SK-N-SH treated with all-trans-retinoic acid at 6 μM for 48 hours (cell line): ENCODE measurements around the gene THBS3.
A peak's percentile ranks its signal among the peaks of the same experiment; 100 is the strongest.

ENCODE experiments used
- ATAC-seq: fragments of 200-7000 bp; cut with Tn5 transposase; 3 replicates; pipeline ENCODE4 v1.9.1; 2020; ENCODE audit warnings: mild to moderate bottlenecking, moderate library complexity
- ARNTL ChIP-seq: fragments of 450-650 bp; formaldehyde crosslinking; IDR thresholded peaks from 2 replicates; pipeline ENCODE4 v1.5.0; 2020; ENCODE audit warnings: low read depth, mild to moderate bottlenecking, moderate library complexity, borderline replicate concordance
- BACH2 ChIP-seq: fragments of 250-450 bp; sonication (Bioruptor Pico); IDR thresholded peaks from 2 replicates; pipeline ENCODE4 v1.9.0; 2021; ENCODE audit warnings: mild to moderate bottlenecking, borderline replicate concordance
- CSDC2 ChIP-seq: fragments of 250-450 bp; sonication (Bioruptor Pico); IDR thresholded peaks from 2 replicates; pipeline ENCODE4 v1.5.0; 2020; ENCODE audit warnings: mild to moderate bottlenecking, moderate library complexity
- CSRNP3 ChIP-seq: fragments of 250-450 bp; sonication (Bioruptor Pico); IDR thresholded peaks from 2 replicates; pipeline ENCODE4 v1.5.1; 2021; ENCODE audit warnings: mild to moderate bottlenecking, moderate library complexity
- ESRRG ChIP-seq: fragments of 250-450 bp; sonication (Bioruptor Pico); IDR thresholded peaks from 2 replicates; pipeline ENCODE4 v1.6.1; 2021; ENCODE audit warnings: mild to moderate bottlenecking
- GLIS3 ChIP-seq: fragments of 250-450 bp; sonication (Bioruptor Pico); IDR thresholded peaks from 2 replicates; pipeline ENCODE4 v1.5.0; 2020; ENCODE audit warnings: mild to moderate bottlenecking, moderate library complexity
- ISL1 ChIP-seq: fragments of 250-450 bp; sonication (Bioruptor Pico); IDR thresholded peaks from 2 replicates; pipeline ENCODE4 v2.1.2; 2022; ENCODE audit warnings: mild to moderate bottlenecking, moderate library complexity
- OSR1 ChIP-seq: fragments of 250-450 bp; sonication (Bioruptor Pico); IDR thresholded peaks from 2 replicates; pipeline ENCODE4 v1.8.0; 2022; ENCODE audit warnings: moderate library complexity, mild to moderate bottlenecking, inconsistent platforms
- POU6F1 ChIP-seq: fragments of 250-450 bp; sonication (Bioruptor Pico); IDR thresholded peaks from 2 replicates; pipeline ENCODE4 v1.8.0; 2021; ENCODE audit warnings: low read depth, mild to moderate bottlenecking, moderate library complexity, borderline replicate concordance
- PPARA ChIP-seq: fragments of 250-450 bp; sonication (Bioruptor Pico); IDR thresholded peaks from 2 replicates; pipeline ENCODE4 v1.5.0; 2020; ENCODE audit warnings: mild to moderate bottlenecking, borderline replicate concordance
- RARB ChIP-seq: fragments of 250-450 bp; sonication (Bioruptor Pico); IDR thresholded peaks from 2 replicates; pipeline ENCODE4 v1.8.0; 2021; ENCODE audit warnings: mild to moderate bottlenecking, moderate library complexity
- TCF4 ChIP-seq: fragments of 250-450 bp; sonication (Bioruptor Pico); IDR thresholded peaks from 2 replicates; pipeline ENCODE4 v1.8.0; 2021; ENCODE audit warnings: mild to moderate bottlenecking, moderate library complexity, borderline replicate concordance
- TOX ChIP-seq: fragments of 250-450 bp; sonication (Bioruptor Pico); IDR thresholded peaks from 2 replicates; pipeline ENCODE4 v1.8.0; 2021; ENCODE audit warnings: mild to moderate bottlenecking, moderate library complexity, borderline replicate concordance
- ZC3H10 ChIP-seq: fragments of 250-450 bp; sonication (Bioruptor Pico); IDR thresholded peaks from 2 replicates; pipeline ENCODE4 v1.5.1; 2021; ENCODE audit warnings: mild to moderate bottlenecking, moderate library complexity
- ZFP3 ChIP-seq: fragments of 250-450 bp; sonication (Bioruptor Pico); IDR thresholded peaks from 2 replicates; pipeline ENCODE4 v1.5.0; 2020; ENCODE audit warnings: mild to moderate bottlenecking, moderate library complexity
- ZNF565 ChIP-seq: fragments of 450-650 bp; formaldehyde crosslinking; conservative IDR thresholded peaks from 2 replicates; pipeline ENCODE4 v1.5.0; 2020; ENCODE audit warnings: low read depth, mild to moderate bottlenecking, moderate library complexity
- ZNF70 ChIP-seq: fragments of 450-650 bp; formaldehyde crosslinking; IDR thresholded peaks from 2 replicates; pipeline ENCODE4 v1.5.0; 2020; ENCODE audit warnings: mild to moderate bottlenecking, moderate library complexity
- ZNF8 ChIP-seq: fragments of 450-650 bp; formaldehyde crosslinking; IDR thresholded peaks from 2 replicates; pipeline ENCODE4 v1.5.0; 2020; ENCODE audit warnings: mild to moderate bottlenecking, moderate library complexity
- TF ChIP-seq, protein P1 (sequence below): fragments of 250-450 bp; sonication (Bioruptor Pico); IDR thresholded peaks from 2 replicates; pipeline ENCODE4 v1.5.0; 2020; ENCODE audit warnings: mild to moderate bottlenecking, moderate library complexity
- TF ChIP-seq, protein P2 (sequence below): fragments of 250-450 bp; sonication (Bioruptor Pico); IDR thresholded peaks from 2 replicates; pipeline ENCODE4 v1.5.1; 2020; ENCODE audit warnings: low read depth, mild to moderate bottlenecking, moderate library complexity

The THBS3 gene

DNA sequence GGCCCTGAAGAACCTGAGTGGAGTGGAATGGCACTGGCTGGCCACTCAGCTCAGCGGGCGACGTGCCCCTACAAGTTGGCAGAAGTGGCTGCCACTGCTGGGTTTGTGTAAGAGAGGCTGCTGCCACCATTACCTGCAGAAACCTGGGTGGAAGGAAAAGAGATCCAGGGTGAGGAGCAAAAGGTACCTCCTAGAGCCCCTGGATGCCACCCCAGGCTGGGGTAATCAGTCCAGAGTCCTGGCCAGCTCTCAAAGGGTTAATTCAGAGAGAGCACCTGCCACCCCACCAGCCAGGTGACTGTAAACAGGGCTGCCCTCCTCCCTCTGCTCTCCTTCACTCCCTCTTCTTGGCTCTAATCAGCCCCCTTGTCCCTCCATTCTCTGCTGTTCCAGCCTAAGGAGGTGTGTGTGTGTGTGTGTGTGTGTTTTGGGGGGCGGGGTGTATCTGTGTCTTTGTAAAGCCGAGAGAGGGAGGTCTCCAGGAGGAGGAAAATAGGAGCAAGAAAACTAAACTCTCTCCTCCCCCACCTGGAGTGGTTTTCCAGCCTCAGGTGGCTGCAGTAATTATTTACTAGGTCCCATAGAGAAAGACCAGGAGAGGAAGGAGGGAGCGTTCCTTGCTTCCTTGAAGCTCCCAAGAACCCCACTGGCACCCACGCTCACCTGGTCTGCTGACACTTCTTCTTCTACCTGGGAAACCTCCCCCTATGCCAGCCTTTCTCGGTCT lies 21.5 kb downstream of the THBS3 start (continued):
- TF ChIP-seq POU6F1 (CRISPR knock-in tag), result no peak

DNA sequence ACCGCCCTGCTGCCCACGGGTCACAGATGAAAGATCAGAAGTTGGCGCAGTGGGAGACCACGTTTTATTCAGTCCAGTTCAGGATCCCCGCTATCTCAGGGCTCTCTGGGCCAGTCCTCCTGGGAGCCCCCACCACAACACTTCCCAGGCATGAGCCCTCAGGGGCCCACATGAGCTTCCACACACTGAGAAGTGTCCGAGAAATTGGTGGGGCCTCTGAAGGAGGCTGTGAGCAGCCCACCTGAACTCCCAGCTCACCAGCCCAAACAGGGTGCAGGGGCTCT lies 22.0 kb downstream of the THBS3 start:
- no peak for ATAC-seq

GRCh38 chr1:155184835-155185782 lies 22.6 kb downstream of the THBS3 start:
- TF ChIP-seq CSRNP3 (CRISPR knock-in tag) (no peak), ZNF8 (CRISPR knock-in tag) (no peak), POU6F1 (CRISPR knock-in tag) (no peak), OSR1 (CRISPR knock-in tag) (no peak), GLIS3 (no peak), TCF4 (CRISPR knock-in tag) (no peak), PPARA (CRISPR knock-in tag) (no peak), ZC3H10 (no peak), RARB (CRISPR knock-in tag) (no peak), ESRRG (CRISPR knock-in tag) (no peak), TOX (no peak), ARNTL (CRISPR knock-in tag) (no peak), ZFP3 (CRISPR knock-in tag) (no peak), ISL1 (CRISPR knock-in tag) (no peak)
- TF ChIP-seq, protein P1, sequence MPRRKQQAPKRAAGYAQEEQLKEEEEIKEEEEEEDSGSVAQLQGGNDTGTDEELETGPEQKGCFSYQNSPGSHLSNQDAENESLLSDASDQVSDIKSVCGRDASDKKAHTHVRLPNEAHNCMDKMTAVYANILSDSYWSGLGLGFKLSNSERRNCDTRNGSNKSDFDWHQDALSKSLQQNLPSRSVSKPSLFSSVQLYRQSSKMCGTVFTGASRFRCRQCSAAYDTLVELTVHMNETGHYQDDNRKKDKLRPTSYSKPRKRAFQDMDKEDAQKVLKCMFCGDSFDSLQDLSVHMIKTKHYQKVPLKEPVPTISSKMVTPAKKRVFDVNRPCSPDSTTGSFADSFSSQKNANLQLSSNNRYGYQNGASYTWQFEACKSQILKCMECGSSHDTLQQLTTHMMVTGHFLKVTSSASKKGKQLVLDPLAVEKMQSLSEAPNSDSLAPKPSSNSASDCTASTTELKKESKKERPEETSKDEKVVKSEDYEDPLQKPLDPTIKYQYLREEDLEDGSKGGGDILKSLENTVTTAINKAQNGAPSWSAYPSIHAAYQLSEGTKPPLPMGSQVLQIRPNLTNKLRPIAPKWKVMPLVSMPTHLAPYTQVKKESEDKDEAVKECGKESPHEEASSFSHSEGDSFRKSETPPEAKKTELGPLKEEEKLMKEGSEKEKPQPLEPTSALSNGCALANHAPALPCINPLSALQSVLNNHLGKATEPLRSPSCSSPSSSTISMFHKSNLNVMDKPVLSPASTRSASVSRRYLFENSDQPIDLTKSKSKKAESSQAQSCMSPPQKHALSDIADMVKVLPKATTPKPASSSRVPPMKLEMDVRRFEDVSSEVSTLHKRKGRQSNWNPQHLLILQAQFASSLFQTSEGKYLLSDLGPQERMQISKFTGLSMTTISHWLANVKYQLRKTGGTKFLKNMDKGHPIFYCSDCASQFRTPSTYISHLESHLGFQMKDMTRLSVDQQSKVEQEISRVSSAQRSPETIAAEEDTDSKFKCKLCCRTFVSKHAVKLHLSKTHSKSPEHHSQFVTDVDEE (CRISPR knock-in tag), result no peak
- TF ChIP-seq, protein P2, sequence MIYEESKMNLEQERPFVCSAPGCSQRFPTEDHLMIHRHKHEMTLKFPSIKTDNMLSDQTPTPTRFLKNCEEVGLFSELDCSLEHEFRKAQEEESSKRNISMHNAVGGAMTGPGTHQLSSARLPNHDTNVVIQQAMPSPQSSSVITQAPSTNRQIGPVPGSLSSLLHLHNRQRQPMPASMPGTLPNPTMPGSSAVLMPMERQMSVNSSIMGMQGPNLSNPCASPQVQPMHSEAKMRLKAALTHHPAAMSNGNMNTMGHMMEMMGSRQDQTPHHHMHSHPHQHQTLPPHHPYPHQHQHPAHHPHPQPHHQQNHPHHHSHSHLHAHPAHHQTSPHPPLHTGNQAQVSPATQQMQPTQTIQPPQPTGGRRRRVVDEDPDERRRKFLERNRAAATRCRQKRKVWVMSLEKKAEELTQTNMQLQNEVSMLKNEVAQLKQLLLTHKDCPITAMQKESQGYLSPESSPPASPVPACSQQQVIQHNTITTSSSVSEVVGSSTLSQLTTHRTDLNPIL (CRISPR knock-in tag), result no peak
- peak; percentile 14 for ATAC-seq

More for the DNA sequence above, 22.0 kb downstream of the THBS3 start:
- TF ChIP-seq CSDC2 (CRISPR knock-in tag) (no peak), ZNF8 (CRISPR knock-in tag) (no peak)

- no peak for ATAC-seq
- TF ChIP-seq PPARA (CRISPR knock-in tag) (no peak), ESRRG (CRISPR knock-in tag) (no peak), OSR1 (CRISPR knock-in tag) (no peak), ZNF70 (no peak), ARNTL (CRISPR knock-in tag) (no peak), CSRNP3 (CRISPR knock-in tag) (no peak), RARB (CRISPR knock-in tag) (no peak), TOX (no peak), POU6F1 (CRISPR knock-in tag) (no peak), ZNF8 (CRISPR knock-in tag) (no peak), BACH2 (CRISPR knock-in tag) (no peak), ISL1 (CRISPR knock-in tag) (no peak), ZNF565 (CRISPR knock-in tag) (no peak), CSDC2 (CRISPR knock-in tag) (no peak)
Measured at GRCh38 chr1:155184351-155184811, 23.3 kb downstream of the THBS3 start.
